Smooth muscle cell of the brain vasculature (primary cell): ENCODE measurements around the gene DHX35.
A peak's percentile ranks its signal among the peaks of the same experiment; 100 is the strongest.

Source experiments
- DNase-seq: peaks from one replicate; pipeline ENCODE4 v3.0.0-alpha.2; 2012; ENCODE audit warnings: low read depth, low spot score

Gene DHX35

DNA sequence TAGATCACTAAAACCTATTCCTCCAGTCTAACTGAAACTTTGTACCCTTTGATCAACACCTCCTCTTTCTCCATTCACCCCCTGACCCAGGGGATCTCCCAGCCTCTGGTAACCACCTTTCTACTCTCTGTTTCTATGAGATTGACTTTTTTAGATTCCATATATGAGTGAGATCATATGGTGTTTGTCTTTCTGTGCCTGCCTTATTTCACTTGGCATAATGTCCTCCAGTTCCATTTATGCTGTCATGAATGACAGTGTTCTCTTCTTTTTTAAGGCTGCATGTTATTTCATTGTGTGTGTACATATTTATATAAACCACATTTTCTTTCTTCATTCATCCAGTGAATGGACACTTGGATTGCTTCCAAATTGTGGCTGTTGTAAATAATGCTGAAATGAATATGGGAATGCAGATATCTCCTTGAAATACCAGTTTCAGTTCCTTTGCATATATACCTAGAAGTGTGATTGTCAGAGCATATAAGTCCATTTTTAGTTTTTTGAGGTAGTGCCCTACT is 57.7 kb downstream of the DHX35 start:
- DNase-seq = no peak

DNA sequence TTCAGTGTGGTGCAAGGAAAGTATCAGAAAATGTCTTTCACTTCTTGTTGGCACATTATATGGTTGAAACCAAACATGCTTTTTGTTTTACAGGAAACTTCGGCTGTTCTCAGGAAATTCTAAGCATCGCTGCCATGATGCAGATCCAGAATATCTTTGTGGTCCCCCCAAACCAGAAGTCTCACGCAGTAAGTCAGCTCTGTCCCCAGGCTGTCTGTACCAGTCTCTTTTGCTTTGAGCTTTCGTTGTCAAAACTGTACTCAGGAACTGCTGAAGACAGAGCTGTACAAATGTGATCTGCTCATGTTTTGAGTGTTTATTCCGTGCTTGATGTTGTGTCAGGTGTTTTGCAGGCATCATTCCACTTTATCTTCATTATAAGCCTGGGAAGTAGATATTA is 59.6 kb downstream of the DHX35 start:
- DNase-seq = no peak

DNA sequence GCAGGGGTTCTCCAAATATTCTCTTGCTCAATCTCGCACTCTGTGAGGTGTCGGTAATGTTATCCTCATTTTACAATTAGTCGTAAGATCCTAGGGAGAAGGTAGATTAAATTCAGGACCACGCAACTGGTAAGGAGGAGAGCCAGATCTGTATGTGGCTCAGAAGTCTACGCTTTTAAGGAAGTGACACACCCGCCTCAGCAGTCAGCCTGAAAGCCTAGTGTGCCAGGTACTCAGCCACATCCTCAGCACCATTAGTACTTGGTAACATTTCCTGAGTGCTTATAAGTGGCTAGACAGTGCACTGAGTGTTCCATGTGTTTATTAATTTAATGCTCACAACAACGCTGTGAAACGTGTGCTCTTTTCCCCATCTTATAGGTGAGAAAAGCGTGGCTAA is 63.7 kb downstream of the DHX35 start:
- no peak for DNase-seq

DNA sequence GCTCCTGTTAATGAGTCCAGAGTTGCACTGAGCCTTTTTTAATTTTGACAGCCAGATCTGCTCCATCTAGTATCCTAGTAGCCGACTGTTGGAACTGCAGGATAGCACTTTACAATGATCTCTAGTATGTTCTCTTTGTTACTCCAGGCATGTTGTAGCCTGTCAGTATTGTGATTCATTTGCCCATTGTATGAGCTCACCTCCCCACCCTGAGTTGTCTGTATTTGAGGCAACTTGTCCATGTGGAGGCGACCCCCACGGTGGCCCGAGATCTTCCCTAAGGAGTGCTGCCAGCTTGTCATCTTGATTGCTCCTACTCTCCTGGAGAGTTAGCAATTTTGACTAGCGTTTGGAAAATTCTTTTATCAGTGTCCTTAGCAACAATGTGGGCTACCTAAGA is 67.2 kb downstream of the DHX35 start:
- no peak for DNase-seq

DNA sequence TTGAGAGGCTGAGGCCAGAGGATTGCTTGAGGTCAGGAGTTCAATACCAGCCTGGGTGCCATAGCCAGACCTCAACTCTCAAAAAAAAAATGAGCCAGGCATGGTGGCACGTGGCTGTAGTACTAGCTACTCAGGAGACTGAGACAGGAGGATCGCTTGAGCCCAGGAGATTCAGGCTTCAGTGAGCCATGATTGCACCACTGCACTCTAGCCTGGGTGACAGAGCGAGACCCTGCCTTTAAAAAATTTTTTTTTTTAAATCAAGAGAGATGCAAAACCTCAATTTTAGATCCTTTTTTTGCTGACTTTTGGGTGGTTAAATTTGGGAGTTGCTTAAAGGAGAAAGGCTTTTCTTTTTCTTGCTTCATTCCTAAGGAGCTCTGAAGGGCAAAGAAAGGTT is 70.9 kb downstream of the DHX35 start:
- DNase-seq = no peak

DNA sequence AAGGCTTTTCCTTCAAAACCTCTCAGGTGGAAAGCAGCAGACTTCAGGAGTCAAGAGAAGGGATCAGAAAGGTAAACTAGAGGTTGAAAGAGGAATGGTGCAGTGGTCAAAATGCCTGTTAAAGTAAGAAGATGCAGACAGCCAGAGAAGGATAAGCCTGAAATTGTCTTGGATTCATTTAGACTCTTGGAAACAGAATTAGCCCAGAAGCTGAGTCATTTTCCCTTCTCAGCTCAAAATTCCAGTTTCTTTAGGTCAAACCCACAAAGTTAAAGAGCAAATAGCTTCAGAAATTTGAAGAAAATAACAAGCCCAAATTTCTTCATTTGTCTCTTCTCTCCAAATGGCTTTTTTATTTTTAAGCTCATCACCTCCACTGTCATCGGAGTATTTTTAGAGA is 73.9 kb downstream of the DHX35 start:
- no peak for DNase-seq

DNA sequence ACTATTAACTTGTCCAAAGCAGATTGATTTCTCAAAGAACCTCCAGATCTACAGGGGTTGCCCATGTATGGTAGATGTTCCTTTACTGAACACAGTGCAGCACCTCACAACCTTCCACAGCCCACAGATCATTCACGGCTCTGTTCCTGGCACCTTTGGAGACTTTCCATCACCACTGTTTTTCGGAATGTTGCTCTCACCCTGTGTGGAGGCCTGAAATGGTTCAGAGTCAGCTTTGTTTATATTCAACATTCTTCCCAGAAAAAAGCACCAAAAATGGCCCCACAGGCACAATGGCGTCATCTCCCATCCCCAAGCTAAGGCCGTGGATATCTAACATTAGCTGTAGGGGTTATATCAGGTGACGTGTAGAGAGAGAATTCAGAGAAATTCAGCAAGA is 74.7 kb downstream of the DHX35 start:
- DNase-seq = no peak

DNA sequence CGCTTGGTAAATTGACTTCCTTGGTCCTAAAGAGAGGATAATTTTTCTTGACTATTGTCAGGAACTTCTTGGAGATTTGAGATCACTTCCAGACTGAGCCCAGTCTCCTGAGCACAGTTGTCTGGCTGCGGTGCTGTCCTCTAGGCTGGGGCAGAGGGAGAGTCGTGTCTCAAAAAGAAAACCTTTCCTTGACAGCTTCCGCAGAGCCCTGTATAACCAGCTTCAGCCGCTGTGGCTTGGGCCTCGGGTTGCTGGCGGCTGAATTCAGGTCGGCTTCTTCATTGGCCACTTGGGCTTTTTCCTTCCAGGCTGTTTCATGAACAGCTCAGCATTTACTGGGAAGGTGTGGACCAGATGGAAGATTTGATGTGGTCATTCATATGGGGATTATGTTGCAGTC is 75.9 kb downstream of the DHX35 start:
- DNase-seq = no peak

DNA sequence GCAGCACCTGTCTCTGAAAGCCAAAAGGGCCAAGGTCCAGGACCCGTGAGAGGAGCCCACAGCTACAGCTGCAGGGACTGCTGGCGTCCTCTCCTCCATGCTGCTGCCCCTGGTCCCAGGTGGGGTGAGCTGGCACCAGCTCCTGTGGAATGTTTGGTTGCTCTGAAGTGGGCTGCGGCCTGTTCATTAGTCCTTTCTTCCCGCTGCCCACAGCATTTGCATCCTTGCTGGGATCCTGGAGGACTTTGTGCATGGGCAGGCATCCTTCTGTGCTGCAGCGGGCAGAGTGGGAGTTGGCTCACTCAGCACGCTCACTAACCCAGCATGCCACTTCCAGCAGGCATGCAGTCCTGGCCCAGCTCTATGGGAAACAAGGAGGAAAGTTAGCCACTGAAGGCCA is 76.4 kb downstream of the DHX35 start:
- no peak for DNase-seq

DNA sequence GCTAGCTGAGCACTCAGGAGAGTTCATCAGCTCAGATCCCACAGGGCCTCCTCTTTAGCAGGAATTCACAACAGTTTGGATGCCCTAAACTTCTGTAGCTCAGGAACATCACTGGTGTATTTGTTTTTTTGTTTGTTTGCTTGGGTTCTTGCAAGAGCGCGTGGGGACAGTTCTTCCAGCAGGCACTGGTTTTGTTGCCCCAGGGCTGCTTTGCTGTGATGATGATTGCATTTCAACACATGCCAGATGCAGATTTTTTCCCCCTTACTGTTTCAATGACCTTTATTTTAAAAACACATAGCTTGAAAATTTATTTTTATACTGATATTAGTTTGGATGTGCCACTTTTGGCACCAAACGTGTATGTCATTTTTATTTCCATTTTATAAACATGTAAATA is 77.1 kb downstream of the DHX35 start:
- no peak for DNase-seq

DNA sequence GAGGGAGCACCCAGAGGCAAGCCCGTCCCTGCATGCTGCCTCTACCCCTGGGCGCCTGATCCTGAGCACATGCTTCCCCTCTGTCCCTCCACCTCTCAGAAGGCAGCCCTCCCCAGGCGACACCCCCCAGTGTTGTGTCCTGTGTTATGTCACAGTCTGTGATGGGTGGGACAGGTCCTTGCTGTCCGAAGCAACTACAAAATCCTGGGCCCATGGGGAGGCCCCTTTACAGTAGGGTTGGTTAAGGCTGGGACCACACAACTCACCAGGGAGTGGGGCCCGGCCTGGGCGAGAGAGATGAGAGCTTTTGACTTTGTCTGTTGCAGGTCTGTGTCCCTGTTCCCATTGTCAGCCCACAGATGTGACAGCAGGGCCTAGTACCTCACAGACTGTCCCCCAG is 78.0 kb downstream of the DHX35 start:
- DNase-seq = no peak

DNA sequence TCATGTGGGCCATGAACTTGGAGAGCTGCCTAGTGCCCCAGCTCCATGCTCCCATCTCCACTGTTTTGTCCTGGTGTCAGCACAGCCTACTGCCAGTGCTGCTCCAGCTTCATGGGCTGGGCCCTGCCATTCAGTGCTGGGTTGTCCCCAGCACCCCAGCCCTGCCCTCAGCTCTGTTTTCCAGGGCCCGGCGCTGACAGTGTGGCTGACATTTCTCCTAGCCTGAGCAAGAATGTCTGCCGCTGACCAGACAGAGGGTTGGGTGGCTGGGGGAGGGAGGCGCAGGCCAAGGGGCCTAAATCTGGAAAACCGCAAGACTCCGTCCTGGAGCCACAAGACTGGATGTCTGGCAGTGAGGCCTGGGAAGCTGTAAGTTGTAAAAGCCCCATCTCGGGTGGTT is 78.9 kb downstream of the DHX35 start:
- DNase-seq = no peak

DNA sequence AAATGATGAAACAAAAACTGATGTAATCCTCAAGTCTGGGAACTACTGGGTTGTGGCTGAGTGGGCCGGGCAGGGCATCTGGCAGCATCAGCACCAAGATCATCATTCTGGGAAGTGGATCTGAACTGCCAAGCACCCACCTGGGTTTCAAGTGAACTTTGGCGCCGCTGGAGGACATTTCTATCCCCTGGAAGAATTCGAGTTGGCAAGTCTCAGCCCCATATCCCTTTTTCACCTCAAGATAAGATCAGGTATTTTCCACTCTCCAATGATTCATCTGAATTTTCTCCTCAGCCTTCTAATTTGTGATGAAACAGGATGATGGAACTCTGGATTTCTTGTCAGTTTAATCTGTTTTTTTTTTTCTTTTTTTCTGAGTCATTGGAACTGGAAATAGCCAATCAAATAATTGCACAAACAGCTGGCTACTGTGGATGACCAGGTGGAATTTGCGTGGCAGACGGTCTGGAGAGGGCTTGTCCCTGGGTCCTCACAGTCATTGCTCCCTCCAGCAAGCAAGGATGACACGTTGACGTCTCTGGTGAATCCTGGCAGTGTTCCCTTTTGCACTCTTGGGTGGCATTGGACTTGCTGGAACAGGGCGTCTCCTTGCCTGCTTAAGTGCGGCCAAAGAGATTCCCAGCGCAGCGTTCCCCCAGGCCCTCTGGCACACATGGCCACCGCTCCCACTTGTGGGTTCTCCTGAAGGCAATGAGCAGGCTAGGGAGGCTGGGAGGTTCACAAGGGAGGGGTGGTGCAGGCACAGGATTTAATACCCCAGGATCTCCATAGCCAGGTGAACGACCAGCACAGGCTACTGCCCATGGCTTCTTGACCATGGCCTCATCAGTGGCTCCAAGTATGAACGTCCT is 80.4 kb downstream of the DHX35 start:
- DNase-seq = no peak

DNA sequence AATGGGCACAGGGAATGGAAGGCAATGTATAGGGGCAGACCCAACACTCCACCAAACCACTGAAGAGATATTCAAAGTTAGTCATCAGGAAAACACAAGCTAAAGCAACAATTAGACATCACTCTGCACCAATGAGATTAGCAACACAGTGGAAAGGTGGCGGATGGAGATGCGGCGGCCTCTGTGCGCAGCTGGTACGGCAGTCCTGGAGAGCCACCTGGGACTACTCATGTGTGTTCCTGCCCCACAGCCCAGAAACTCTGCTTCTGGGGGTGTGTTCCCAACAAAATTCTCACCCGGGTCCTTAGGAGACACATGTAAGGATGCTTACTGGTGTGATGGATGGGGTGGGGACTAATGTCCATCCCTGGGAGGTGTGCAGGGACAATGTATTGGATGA is 82.4 kb downstream of the DHX35 start:
- no peak for DNase-seq

DNA sequence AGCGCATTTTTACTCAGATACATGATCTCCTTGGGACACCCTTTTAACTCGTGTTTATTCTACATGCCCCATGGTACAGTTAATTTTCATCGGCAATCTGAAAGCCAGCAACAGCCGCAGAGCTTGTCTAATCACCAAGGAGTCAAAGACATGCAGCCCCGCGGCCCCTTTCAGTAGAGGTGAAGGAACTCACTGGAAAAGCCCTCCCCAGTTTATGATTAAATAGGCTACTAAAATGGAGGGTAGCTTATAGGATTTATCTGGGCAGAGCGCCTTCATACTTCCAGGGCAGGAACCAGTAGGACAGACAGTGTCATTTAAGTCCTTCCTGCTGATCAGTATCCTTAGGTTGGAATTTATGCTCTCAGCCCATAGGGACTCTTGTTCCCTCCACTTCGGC is 83.5 kb downstream of the DHX35 start:
- DNase-seq = no peak

DNA sequence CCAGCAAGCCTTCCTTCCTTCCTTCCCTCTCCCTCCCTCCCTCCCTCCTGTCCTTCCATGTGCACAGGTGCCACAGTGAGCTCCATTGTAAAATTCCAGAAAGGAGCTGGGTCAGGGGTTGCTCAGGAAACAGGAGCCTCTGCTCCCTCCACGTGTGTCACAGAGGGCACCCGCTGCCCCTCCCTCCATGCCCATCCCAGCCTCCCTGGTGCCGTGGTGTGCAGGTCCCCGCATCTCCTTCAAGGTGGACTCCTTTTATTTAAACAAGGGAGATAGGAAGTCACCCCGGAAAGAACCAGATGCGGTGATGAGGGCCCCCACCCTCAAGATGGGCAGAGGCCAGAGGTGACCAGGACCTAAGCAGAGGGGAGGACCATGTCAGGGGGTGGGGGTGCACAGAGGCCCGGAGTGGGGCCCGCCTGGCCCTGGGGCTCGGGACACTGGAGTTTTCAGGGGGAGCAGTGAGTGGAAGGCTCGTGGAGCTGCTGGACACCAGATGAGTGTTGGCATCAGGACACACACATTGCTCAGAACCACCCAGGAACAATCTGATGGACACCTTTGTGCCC is 85.4 kb downstream of the DHX35 start:
- DNase-seq = no peak

DNA sequence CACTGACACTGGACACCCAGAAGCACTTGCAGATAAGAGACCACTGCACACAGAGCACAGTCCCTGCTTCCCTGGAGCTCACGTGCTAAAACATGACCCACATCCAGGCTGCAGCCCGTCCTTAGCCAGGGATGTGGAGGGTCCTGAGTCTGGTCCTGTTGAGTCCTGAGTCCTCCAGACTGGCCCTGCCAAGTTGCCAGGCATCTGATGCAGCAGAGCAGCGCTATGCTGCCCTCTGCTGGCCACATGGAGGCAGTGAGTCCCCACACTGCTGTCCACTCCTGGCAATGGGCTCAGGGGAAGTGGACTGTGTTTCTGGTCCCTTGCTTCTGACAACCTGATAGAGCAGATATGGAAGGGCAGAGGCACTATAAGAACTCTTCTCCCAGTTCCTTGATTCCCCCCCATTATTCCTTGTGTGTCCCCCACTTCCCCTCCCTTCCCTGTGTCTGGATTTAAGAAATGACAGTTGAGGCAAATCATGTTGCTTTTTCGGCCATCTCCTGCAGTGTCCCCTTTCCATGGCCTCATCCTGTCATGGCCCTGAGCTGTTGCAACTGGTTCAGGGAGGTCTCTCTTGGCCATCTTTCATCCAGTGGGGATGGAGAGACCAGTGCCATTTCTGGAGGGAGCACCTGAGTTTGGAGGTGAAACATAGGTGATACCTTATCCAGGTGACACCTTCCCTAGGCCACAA is 86.0 kb downstream of the DHX35 start:
- peak; percentile 47 for DNase-seq

DNA sequence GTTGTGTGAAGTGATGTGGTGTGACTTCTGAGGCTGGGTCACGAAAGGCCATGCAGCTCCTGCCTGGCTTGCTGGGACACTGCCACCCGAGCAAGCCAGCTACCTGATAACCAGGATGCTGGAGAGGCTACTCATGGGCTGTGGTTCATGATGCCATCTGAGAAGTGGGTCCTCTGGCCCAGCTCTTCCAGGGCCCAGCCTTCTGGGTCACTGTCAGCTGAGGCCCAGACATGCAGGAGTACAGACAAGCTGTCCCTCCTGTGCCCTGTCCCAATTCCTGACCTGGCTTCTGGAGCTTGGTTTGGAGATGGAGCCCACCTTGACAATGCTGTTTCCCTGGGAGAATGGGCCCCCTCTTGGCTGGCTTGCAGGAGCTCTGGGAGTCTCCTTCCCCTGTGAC is 87.0 kb downstream of the DHX35 start:
- no peak for DNase-seq

DNA sequence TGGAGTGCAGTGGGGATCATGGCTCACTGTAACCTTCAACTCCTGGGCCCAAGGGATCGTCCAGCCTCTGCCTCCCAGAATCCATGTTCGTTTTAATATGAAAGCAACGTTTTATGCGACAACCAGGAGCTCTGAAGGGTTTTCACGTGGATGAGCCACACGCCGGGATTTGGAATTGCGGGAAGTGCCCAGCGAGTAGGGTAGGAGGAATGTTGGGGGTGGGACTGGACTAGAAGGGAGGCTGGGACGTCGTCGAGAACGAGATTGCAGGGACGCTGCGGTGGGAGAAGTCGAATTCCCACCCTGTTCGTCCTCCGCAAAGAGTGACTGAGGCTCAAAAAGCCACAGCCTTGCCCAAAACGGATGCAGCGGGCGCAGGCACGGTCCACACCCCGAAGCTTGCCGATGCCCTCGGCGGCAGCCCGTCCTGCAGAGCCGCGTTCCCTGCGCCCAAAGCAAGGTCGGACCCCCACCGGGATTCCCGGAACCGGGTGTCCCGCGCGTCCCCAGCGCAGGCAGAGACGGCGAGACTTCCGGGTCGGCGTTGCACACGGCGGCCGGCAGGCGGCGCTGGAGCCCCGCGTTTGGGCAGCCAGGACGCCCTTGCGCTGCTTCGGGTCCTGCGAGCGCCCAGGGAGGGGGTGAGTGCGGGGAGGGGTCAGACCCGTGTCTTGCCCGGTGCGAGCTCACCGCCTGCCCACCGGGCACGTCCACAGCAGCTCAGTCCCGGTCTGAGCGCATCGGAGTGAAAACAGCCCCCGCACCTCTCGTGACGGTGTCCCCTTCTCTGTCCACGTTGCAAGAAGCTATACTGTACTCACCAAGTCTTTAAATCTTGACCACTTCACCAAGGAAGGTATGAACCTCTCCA is 87.8 kb downstream of the DHX35 start:
- no peak for DNase-seq

DNA sequence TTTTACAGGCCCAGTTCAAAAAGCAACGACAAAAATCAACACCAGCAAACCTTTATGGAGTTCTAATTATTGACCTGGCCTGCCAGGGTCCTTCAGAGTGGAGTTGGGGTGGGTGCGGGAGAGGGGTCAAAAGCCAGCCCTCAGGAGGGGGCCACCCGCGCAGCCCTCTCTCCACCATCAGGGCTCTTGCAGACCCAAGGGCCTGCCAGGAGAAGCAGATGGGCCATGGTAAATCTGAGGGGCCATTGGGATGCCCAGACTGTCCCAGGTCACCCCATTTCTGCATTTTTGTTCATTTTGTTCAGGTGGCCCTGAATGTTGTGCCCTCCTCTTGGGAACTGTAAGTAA is 88.4 kb downstream of the DHX35 start:
- no peak for DNase-seq

DNA sequence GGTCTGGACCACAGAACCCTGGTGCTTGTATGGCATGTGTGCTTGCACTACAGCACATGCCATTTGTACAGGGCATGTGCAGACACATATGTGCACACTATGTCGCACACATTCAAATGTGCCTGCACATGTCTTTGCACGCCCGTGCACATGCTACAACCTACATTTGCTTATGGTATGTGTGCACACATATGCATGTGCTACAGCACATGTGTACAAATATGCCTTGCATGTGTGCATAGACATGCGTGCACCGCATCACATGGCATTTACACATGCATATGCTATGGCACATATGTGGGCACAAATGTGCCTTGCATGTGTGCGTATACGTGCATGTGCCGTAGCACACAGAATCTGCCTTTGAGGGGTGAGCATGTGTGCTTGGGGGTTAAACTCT is 90.5 kb downstream of the DHX35 start:
- no peak for DNase-seq

DNA sequence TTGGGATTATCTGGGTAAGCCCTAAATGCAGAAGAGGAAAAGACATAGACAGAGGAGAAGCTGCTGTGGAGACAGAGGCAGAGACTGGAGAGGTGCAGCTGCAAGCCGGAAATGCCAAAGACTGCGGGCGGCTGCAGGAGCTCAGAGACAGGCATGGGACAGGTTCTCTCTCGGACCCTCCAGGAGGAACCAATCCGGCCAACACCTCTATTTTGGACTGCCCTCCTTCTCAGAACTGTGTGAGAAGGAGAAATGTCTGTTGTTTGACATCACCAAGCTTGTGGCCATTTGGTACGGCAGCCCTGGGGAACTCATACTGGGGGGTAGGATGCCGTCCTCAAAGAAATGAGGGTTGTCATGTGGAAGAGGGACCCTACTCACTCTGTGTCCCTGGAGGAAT is 95.0 kb downstream of the DHX35 start:
- no peak for DNase-seq
